ENCODE measurements around the gene HOXC5. TPM values are rescaled to one million over a fixed set of nuclear protein-coding genes. Genes with fewer than 3 reads are reported as not detected.

HOXC5 gene
- total and polyA plus RNA-seq, 2 experiments from 2014 or later: 0.18 to 0.40 TPM

DNA sequence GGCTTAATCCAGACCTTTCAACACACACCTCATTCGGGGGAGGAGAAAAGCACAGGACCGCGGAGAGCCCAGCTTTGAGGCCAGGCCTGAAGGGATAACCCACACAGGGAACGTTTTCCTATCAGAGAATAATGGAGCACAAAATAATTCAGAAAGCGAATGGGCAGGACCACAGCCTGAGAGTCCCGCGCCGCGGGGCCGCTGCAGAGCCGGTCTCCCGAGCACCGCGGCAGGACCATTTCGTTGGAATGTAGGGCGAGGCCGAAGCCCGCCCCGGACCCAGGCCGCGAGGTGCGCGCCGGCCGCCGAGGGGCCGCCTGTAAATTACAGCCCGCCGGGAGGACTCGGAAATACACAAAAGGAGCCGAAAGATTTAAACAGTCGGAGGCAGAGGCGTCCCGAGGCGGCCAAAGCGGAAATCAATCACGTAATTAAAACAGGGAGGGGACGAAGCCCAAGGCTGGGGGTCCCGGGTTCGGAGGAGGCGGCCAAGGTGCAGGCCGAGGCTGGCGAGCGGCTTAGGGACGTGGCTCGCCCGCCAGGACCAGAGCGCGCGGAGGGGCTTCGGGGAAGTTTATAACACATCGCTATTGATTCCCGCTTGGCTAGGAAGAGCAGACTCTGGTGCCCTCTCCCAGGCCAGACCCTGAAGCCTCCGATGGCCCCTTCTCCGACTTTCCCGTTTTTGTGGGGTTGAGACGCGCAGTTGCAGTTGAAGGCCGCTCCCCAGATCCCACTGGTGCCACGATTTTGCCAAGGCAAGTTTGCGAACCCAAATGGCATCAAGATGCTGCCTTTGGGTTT is 14.5 kb downstream of the HOXC5 start:
- Histone ChIP-seq H3K27me3 (peaks cover 93% of the 10 kb centered on the region), H3K4me1 (ENCODE audit: insufficient read depth) (peaks cover 11% of the 10 kb centered on the region), H3K36me3 (replicated peaks; ENCODE audit: insufficient read depth, low read depth) (no peaks in the 10 kb centered on the region), H3K4me2 (peak overlapping the region; percentile 73), H3K9me3 (ENCODE audit: low read depth) (no peaks in the 10 kb centered on the region), H3K9me2 (replicated peaks; ENCODE audit: insufficient read depth) (no peaks in the 10 kb centered on the region), H3K27ac (no peak overlapping the region), H4K20me1 (ENCODE audit: insufficient read depth, poor library complexity, severe bottlenecking) (no peaks in the 10 kb centered on the region), H2AFZ (peak overlapping the region; percentile 49), H3K79me2 (no peaks in the 10 kb centered on the region), H3K4me3 (no peak overlapping the region)
- DNase-seq (ENCODE audit: low spot score): no peak
- TF ChIP-seq EZH2phosphoT487 (IDR thresholded peaks at IDR 0.05; ENCODE audit: low read depth, severe bottlenecking, unreplicated experiment) (peak; percentile 78), EZH2 (IDR thresholded peaks at IDR 0.05; ENCODE audit: borderline replicate concordance) (peak; percentile 99)
- TF ChIP-seq, protein P1, sequence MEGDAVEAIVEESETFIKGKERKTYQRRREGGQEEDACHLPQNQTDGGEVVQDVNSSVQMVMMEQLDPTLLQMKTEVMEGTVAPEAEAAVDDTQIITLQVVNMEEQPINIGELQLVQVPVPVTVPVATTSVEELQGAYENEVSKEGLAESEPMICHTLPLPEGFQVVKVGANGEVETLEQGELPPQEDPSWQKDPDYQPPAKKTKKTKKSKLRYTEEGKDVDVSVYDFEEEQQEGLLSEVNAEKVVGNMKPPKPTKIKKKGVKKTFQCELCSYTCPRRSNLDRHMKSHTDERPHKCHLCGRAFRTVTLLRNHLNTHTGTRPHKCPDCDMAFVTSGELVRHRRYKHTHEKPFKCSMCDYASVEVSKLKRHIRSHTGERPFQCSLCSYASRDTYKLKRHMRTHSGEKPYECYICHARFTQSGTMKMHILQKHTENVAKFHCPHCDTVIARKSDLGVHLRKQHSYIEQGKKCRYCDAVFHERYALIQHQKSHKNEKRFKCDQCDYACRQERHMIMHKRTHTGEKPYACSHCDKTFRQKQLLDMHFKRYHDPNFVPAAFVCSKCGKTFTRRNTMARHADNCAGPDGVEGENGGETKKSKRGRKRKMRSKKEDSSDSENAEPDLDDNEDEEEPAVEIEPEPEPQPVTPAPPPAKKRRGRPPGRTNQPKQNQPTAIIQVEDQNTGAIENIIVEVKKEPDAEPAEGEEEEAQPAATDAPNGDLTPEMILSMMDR (IDR thresholded peaks at IDR 0.05; ENCODE audit: poor library complexity): no peak
- WGBS (ENCODE audit: low lambda C conversion rate, missing lambda C conversion rate): 11% methylated on average over 60 of the region's 61 CpGs

DNA sequence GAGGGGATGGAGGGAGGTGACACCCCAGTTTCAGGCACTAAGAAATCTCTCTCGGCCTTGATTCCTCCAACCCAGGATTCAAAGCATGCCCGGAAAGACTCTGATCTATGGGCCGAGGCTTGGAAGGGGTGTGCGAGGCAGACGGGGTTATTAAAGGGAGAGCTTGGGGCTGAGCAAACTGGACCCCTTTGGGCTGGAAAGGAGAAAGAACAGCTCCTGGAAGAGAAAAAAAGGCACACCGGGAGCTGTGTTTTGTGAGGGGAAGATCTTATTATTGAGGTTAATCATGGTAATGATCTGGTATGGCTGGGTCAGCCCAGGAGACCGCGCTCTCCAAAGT is 15.1 kb downstream of the HOXC5 start:
- no peak overlapping the region for H3K4me2 ChIP-seq
- 43% methylated on average over 8 of the region's 8 CpGs for WGBS (ENCODE audit: low lambda C conversion rate, missing lambda C conversion rate)
- H3K4me3 ChIP-seq: no peak overlapping the region
- TF ChIP-seq, protein P1 (IDR thresholded peaks at IDR 0.05; ENCODE audit: poor library complexity): no peak
- no peak for TF ChIP-seq EZH2 (IDR thresholded peaks at IDR 0.05; ENCODE audit: borderline replicate concordance)
- TF ChIP-seq EZH2phosphoT487 (IDR thresholded peaks at IDR 0.05; ENCODE audit: low read depth, severe bottlenecking, unreplicated experiment): no peak
- no peak overlapping the region for H3K27ac ChIP-seq
- peaks cover 17% of the 10 kb centered on the region for H3K4me1 ChIP-seq (ENCODE audit: insufficient read depth)
- H4K20me1 ChIP-seq (ENCODE audit: insufficient read depth, poor library complexity, severe bottlenecking): no peaks in the 10 kb centered on the region
- H3K79me2 ChIP-seq: no peaks in the 10 kb centered on the region
- no peak for DNase-seq (ENCODE audit: low spot score)
- peaks cover 93% of the 10 kb centered on the region for H3K27me3 ChIP-seq
- H3K9me3 ChIP-seq (ENCODE audit: low read depth): no peaks in the 10 kb centered on the region
- no peak overlapping the region for H2AFZ ChIP-seq
- no peaks in the 10 kb centered on the region for H3K36me3 ChIP-seq (replicated peaks; ENCODE audit: insufficient read depth, low read depth)
- no peaks in the 10 kb centered on the region for H3K9me2 ChIP-seq (replicated peaks; ENCODE audit: insufficient read depth)

DNA sequence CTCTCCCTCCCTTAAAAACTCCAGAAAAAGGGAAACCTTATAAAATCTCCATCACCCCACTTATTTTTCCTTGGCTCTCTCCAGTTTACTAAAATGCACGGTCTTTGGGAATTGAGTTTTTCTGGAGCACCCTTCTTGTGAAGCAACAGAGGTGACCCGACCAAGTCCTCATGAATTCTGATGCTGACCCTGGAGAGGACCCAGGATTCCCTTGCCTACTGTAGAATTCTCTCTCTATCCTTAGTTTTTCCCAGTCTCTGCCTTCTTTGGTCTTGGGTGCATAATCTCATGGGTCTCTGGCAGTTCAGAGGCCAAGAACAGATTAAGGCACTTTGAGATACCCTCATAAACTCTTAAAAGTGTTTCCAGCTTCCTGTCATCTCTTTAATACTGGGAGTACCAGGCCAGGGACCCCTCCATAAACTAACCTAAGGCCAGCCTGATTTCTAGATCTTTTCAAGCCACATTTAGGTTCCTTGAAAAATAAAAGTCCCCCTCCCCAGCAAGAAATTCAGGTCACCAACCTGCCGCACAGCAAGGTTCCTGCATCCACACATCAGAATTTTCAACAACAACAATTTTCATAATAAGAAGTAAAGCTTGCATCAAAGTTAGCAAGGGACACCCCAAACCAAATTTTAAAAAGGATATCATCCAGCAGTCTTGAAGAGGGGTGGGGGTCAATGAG is 15.7 kb downstream of the HOXC5 start:
- 42% methylated on average over 3 of the region's 3 CpGs for WGBS (ENCODE audit: low lambda C conversion rate, missing lambda C conversion rate)
- Histone ChIP-seq H3K9me2 (replicated peaks; ENCODE audit: insufficient read depth) (no peaks in the 10 kb centered on the region), H3K79me2 (no peaks in the 10 kb centered on the region), H3K27me3 (peaks cover 96% of the 10 kb centered on the region), H3K27ac (no peak overlapping the region), H2AFZ (no peak overlapping the region), H4K20me1 (ENCODE audit: insufficient read depth, poor library complexity, severe bottlenecking) (no peaks in the 10 kb centered on the region), H3K4me1 (ENCODE audit: insufficient read depth) (peaks cover 23% of the 10 kb centered on the region), H3K4me3 (no peak overlapping the region), H3K4me2 (no peak overlapping the region), H3K36me3 (replicated peaks; ENCODE audit: insufficient read depth, low read depth) (no peaks in the 10 kb centered on the region), H3K9me3 (ENCODE audit: low read depth) (no peaks in the 10 kb centered on the region)
- DNase-seq (ENCODE audit: low spot score): no peak
- TF ChIP-seq, protein P1 (IDR thresholded peaks at IDR 0.05; ENCODE audit: poor library complexity): no peak
- TF ChIP-seq EZH2phosphoT487 (IDR thresholded peaks at IDR 0.05; ENCODE audit: low read depth, severe bottlenecking, unreplicated experiment): no peak
- no peak for TF ChIP-seq EZH2 (IDR thresholded peaks at IDR 0.05; ENCODE audit: borderline replicate concordance)
